ENCODE measurements around the gene NHLRC2.

The NHLRC2 gene

GRCh38 chr10:113911839-113912238, 57.4 kb downstream of the NHLRC2 start:
- no peak for DNase-seq (ENCODE audit: low read depth in 2 of 2)

GRCh38 chr10:113912582-113912981, 58.1 kb downstream of the NHLRC2 start:
- no peak for DNase-seq (ENCODE audit: low read depth in 2 of 2)

- DNase-seq (ENCODE audit: low read depth in 2 of 2), result no peak
Measured at GRCh38 chr10:113914956-113915355, 60.5 kb downstream of the NHLRC2 start.

GRCh38 chr10:113915540-113915939, 61.1 kb downstream of the NHLRC2 start:
- no peak for DNase-seq (ENCODE audit: low read depth in 2 of 2)

GRCh38 chr10:113916053-113916452, 61.6 kb downstream of the NHLRC2 start:
- DNase-seq (ENCODE audit: low read depth in 2 of 2), result no peak

GRCh38 chr10:113917636-113918035, 63.2 kb downstream of the NHLRC2 start:
- DNase-seq (ENCODE audit: low read depth in 2 of 2), result no peak

- no peak for DNase-seq (ENCODE audit: low read depth in 2 of 2)
Measured at GRCh38 chr10:113920114-113920513, 65.7 kb downstream of the NHLRC2 start.

- DNase-seq (ENCODE audit: low read depth in 2 of 2), result no peak
Measured at GRCh38 chr10:113920875-113921274, 66.4 kb downstream of the NHLRC2 start.

GRCh38 chr10:113921561-113922370, 67.3 kb downstream of the NHLRC2 start:
- DNase-seq (ENCODE audit: low read depth in 2 of 2), result no peak

GRCh38 chr10:113922787-113923570, 68.5 kb downstream of the NHLRC2 start:
- DNase-seq (ENCODE audit: low read depth in 2 of 2), result no peak

- DNase-seq (ENCODE audit: low read depth in 2 of 2), result no peak
Measured at GRCh38 chr10:113924186-113924585, 69.7 kb downstream of the NHLRC2 start.

- DNase-seq (ENCODE audit: low read depth in 2 of 2), result no peak
Measured at GRCh38 chr10:113924664-113925063, 70.2 kb downstream of the NHLRC2 start.

GRCh38 chr10:113927440-113927839, 73.0 kb downstream of the NHLRC2 start:
- no peak for DNase-seq (ENCODE audit: low read depth in 2 of 2)

- DNase-seq (ENCODE audit: low read depth in 2 of 2), result no peak
Measured at GRCh38 chr10:113928830-113929229, 74.4 kb downstream of the NHLRC2 start.

- no peak for DNase-seq (ENCODE audit: low read depth in 2 of 2)
Measured at GRCh38 chr10:113929522-113929921, 75.1 kb downstream of the NHLRC2 start.

GRCh38 chr10:113930482-113931057, 76.1 kb downstream of the NHLRC2 start:
- no peak for DNase-seq (ENCODE audit: low read depth in 2 of 2)

GRCh38 chr10:113932854-113933253, 78.4 kb downstream of the NHLRC2 start:
- DNase-seq (ENCODE audit: low read depth in 2 of 2), result no peak

GRCh38 chr10:113933894-113934532, 79.6 kb downstream of the NHLRC2 start:
- no peak for DNase-seq (ENCODE audit: low read depth in 2 of 2)

- no peak for DNase-seq (ENCODE audit: low read depth in 2 of 2)
Measured at GRCh38 chr10:113937258-113937657, 82.8 kb downstream of the NHLRC2 start.

GRCh38 chr10:113937756-113938155, 83.3 kb downstream of the NHLRC2 start:
- no peak for DNase-seq (ENCODE audit: low read depth in 2 of 2)

GRCh38 chr10:113939212-113939860, 84.9 kb downstream of the NHLRC2 start:
- DNase-seq (ENCODE audit: low read depth in 2 of 2), result no peak

GRCh38 chr10:113941140-113941539, 86.7 kb downstream of the NHLRC2 start:
- no peak for DNase-seq (ENCODE audit: low read depth in 2 of 2)

All from stimulated activated CD8-positive, alpha-beta memory T cell treated with anti-CD3 and anti-CD28 coated beads, Interleukin-7, amount 100 ng/mL, for 4 hours (primary cell).